H1 (cell line): ENCODE measurements around the gene ZMYM2. TPM values are rescaled to one million over a fixed set of nuclear protein-coding genes. Genes with fewer than 3 reads are reported as not detected.

Experiments
- CTCF ChIA-PET: fragments of 300-600 bp; sonication (Branson Sonifier 250); formaldehyde crosslinking; loops from one replicate; lab custom pipeline; 2021; ENCODE audit not compliant: partially characterized antibody; lab: Charles Lee
- POLR2A ChIA-PET: fragments of 300-600 bp; sonication (Branson Sonifier 250); formaldehyde crosslinking; loops from one replicate; lab custom pipeline; 2021; ENCODE audit warnings: inconsistent platforms; ENCODE audit not compliant: partially characterized antibody; lab: Charles Lee
- DNase-seq, 2 experiments: peaks; one replicate each; pipeline versions ENCODE4 v3.0.0 to v3.0.0-alpha.2; 2010 to 2022; ENCODE audit warnings: low spot score in 2 of 2, low read depth in 1 of 2, mixed read lengths in 1 of 2
- FAIRE-seq: peaks from 2 replicates; lab custom pipeline; 2011; peaks lifted over from hg19 to GRCh38; lab: Jason Lieb, UNC
- H2AFZ ChIP-seq: 2 replicates; pipeline ENCODE4 v1.8.1; 2012; ENCODE audit warnings: low read length, inconsistent platforms
- H2AK5ac ChIP-seq: 2 replicates; pipeline ENCODE4 v1.6.1; 2013; ENCODE audit warnings: low read depth, low read length
- H2BK120ac ChIP-seq: replicated peaks from 2 replicates; pipeline ENCODE3; 2013; ENCODE audit warnings: low read depth, low read length, inconsistent platforms
- H2BK12ac ChIP-seq: 2 replicates; pipeline ENCODE4 v1.6.1; 2013; ENCODE audit warnings: low read depth, low read length
- H2BK15ac ChIP-seq: 2 replicates; pipeline ENCODE4 v1.6.1; 2013; ENCODE audit warnings: low read length
- H2BK20ac ChIP-seq: 2 replicates; pipeline ENCODE4 v1.6.1; 2013; ENCODE audit warnings: low read length
- H2BK5ac ChIP-seq: 2 replicates; pipeline ENCODE4 v1.6.1; 2013; ENCODE audit warnings: low read depth, low read length
- H3K14ac ChIP-seq: 2 replicates; pipeline ENCODE4 v1.6.1; 2013; ENCODE audit warnings: inconsistent platforms; ENCODE audit not compliant: insufficient read length
- H3K18ac ChIP-seq: 2 replicates; pipeline ENCODE4 v1.6.1; 2013; ENCODE audit warnings: low read length; ENCODE audit errors: extremely low read depth
- H3K23ac ChIP-seq: 2 replicates; pipeline ENCODE4 v1.6.1; 2013; ENCODE audit warnings: inconsistent platforms; ENCODE audit not compliant: insufficient read length
- H3K23me2 ChIP-seq: 2 replicates; pipeline ENCODE4 v1.6.1; 2013; ENCODE audit warnings: low read depth, low read length
- H3K27ac ChIP-seq: 2 replicates; pipeline ENCODE4 v1.6.1; 2011; ENCODE audit warnings: low read depth, low read length, inconsistent platforms
- H3K27me3 ChIP-seq, 4 experiments: replicated peaks in 1 of 4; 1 replicate in 1 of 4; 2 replicates in 3 of 4; pipeline versions ENCODE4 v1.6.1 to v1.8.1; 2011 to 2013; ENCODE audit warnings: low read length in 3 of 4, mild to moderate bottlenecking in 3 of 4, inconsistent platforms in 2 of 4, mixed read lengths in 2 of 4, moderate library complexity in 1 of 4; ENCODE audit not compliant: control insufficient read depth in 3 of 4, insufficient read depth in 3 of 4; ENCODE audit errors: extremely low read depth in 1 of 4
- H3K36me3 ChIP-seq, 4 experiments: 2 replicates each; pipeline versions ENCODE4 v1.6.1 to v1.8.1; 2011 to 2013; ENCODE audit warnings: mild to moderate bottlenecking in 4 of 4, low read length in 3 of 4, moderate library complexity in 2 of 4, control low read depth in 1 of 4, inconsistent platforms in 1 of 4; ENCODE audit not compliant: insufficient read depth in 4 of 4, control insufficient read depth in 2 of 4
- H3K4ac ChIP-seq: replicated peaks from 2 replicates; pipeline ENCODE3; 2013; ENCODE audit warnings: low read length, low read depth, mixed read lengths, inconsistent platforms; ENCODE audit not compliant: insufficient read length
- H3K4me1 ChIP-seq, 4 experiments: replicated peaks in 1 of 4; 1 replicate in 1 of 4; 2 replicates in 3 of 4; pipeline versions ENCODE4 v1.6.1 to v1.8.1; 2011 to 2013; ENCODE audit warnings: low read length in 3 of 4, inconsistent platforms in 2 of 4, mixed read lengths in 1 of 4; ENCODE audit not compliant: insufficient read depth in 4 of 4, control insufficient read depth in 3 of 4
- H3K4me2 ChIP-seq, 2 experiments: 2 replicates each; pipeline versions ENCODE4 v1.6.1 to v1.8.1; 2011 to 2013; ENCODE audit warnings: low read depth in 2 of 2, low read length in 2 of 2, control low read depth in 1 of 2, inconsistent platforms in 1 of 2, mild to moderate bottlenecking in 1 of 2; ENCODE audit not compliant: insufficient read depth in 1 of 2
- H3K4me3 ChIP-seq, 4 experiments: fragments of 200-600, 300-600 bp in 1 of 4; sonication (generic), shearing (Covaris generic), sonication (Bioruptor Twin) in 1 of 4; 2 replicates each; pipeline versions ENCODE4 v1.5.1 to v1.8.1; 2011 to 2016; ENCODE audit warnings: low read length in 4 of 4, low read depth in 3 of 4, control low read depth in 2 of 4, inconsistent platforms in 2 of 4, mild to moderate bottlenecking in 2 of 4, mixed read lengths in 1 of 4, moderate library complexity in 1 of 4; ENCODE audit not compliant: insufficient read depth in 2 of 4; ENCODE audit errors: extremely low read depth in 1 of 4
- H3K56ac ChIP-seq: replicated peaks from 2 replicates; pipeline ENCODE3; 2013; ENCODE audit warnings: low read depth, mild to moderate bottlenecking, mixed read lengths, low read length, inconsistent platforms; ENCODE audit not compliant: insufficient read length
- H3K79me1 ChIP-seq: 2 replicates; pipeline ENCODE4 v1.6.1; 2013; ENCODE audit warnings: low read depth, low read length, control low read depth
- H3K79me2 ChIP-seq, 2 experiments: 2 replicates each; pipeline versions ENCODE4 v1.6.1 to v1.8.1; 2012 to 2013; ENCODE audit warnings: low read length in 2 of 2, mild to moderate bottlenecking in 2 of 2, inconsistent platforms in 1 of 2; ENCODE audit not compliant: insufficient read depth in 2 of 2, control insufficient read depth in 1 of 2
- H3K9ac ChIP-seq, 4 experiments: replicated peaks in 1 of 4; 1 replicate in 1 of 4; 2 replicates in 3 of 4; pipeline versions ENCODE4 v1.6.1 to v1.8.1; 2011 to 2013; ENCODE audit warnings: low read depth in 3 of 4, low read length in 3 of 4, control low read depth in 2 of 4, mild to moderate bottlenecking in 2 of 4, moderate library complexity in 2 of 4, inconsistent platforms in 1 of 4; ENCODE audit errors: extremely low read depth in 1 of 4
- H3K9me3 ChIP-seq, 2 experiments: 2 replicates each; pipeline versions ENCODE4 v1.6.1 to v1.8.1; 2012 to 2013; ENCODE audit warnings: mild to moderate bottlenecking in 2 of 2, moderate library complexity in 2 of 2, control low read depth in 1 of 2, inconsistent platforms in 1 of 2, low read depth in 1 of 2, low read length in 1 of 2, mixed read lengths in 1 of 2; ENCODE audit not compliant: insufficient read depth in 2 of 2
- H4K20me1 ChIP-seq, 2 experiments: replicated peaks in 1 of 2; 2 replicates each; pipeline versions ENCODE3 to v1.8.1; 2011 to 2013; ENCODE audit warnings: inconsistent platforms in 2 of 2, low read length in 2 of 2, mild to moderate bottlenecking in 1 of 2; ENCODE audit not compliant: insufficient read depth in 2 of 2, control insufficient read depth in 1 of 2
- H4K5ac ChIP-seq: 2 replicates; pipeline ENCODE4 v1.6.1; 2013; ENCODE audit warnings: low read length, low read depth, mixed read lengths, inconsistent platforms; ENCODE audit not compliant: insufficient read length
- H4K8ac ChIP-seq: 2 replicates; pipeline ENCODE4 v1.8.0; 2013; ENCODE audit warnings: mild to moderate bottlenecking, moderate library complexity, low read length, inconsistent platforms; ENCODE audit not compliant: insufficient read depth; ENCODE audit errors: extremely low read depth
- H4K91ac ChIP-seq: replicated peaks from 2 replicates; pipeline ENCODE3; 2013; ENCODE audit warnings: low read length, mixed read lengths, inconsistent platforms; ENCODE audit not compliant: insufficient read length
- CREB1 ChIP-seq: IDR thresholded peaks from 2 replicates; pipeline ENCODE4 v1.6.1; 2012; ENCODE audit warnings: inconsistent platforms
- FOSL1 ChIP-seq: IDR thresholded peaks from 2 replicates; pipeline ENCODE4 v1.6.1; 2011; ENCODE audit warnings: mild to moderate bottlenecking, low read depth, low read length, moderate library complexity; ENCODE audit not compliant: insufficient read depth
- NANOG ChIP-seq: IDR thresholded peaks from 2 replicates; pipeline ENCODE4 v1.6.1; 2011; ENCODE audit warnings: low read length, low read depth, mild to moderate bottlenecking, inconsistent platforms; ENCODE audit not compliant: insufficient read depth, poor library complexity, severe bottlenecking
- RAD21 ChIP-seq, 2 experiments: IDR thresholded peaks in 1 of 2; conservative IDR thresholded peaks in 1 of 2; 2 replicates each; pipeline ENCODE4 v1.6.1; 2011; ENCODE audit warnings: low read depth in 2 of 2, low read length in 2 of 2, improper control_type of control experiment in 1 of 2, inconsistent platforms in 1 of 2, mild to moderate bottlenecking in 1 of 2, moderate library complexity in 1 of 2
- RBBP5 ChIP-seq: IDR thresholded peaks from 2 replicates; pipeline ENCODE4 v1.7.1; 2012; ENCODE audit warnings: low read depth, mild to moderate bottlenecking, inconsistent platforms, low read length, moderate library complexity, borderline replicate concordance
- RNF2 ChIP-seq: fragments of 200-900, 300-1000 bp; sonication (generic); IDR thresholded peaks from 2 replicates; pipeline ENCODE4 v1.7.1; 2016; ENCODE audit warnings: borderline replicate concordance, low read depth, mild to moderate bottlenecking, antibody characterized with exemption, low read length; ENCODE audit not compliant: poor library complexity, severe bottlenecking; ENCODE audit errors: missing control alignments
- SAP30 ChIP-seq: fragments of 300-600 bp; sonication (generic); IDR thresholded peaks from 2 replicates; pipeline ENCODE4 v1.7.1; 2012; ENCODE audit warnings: low read length, moderate library complexity, mild to moderate bottlenecking, inconsistent platforms; ENCODE audit not compliant: insufficient read depth, insufficient replicate concordance
- TAF7 ChIP-seq: optimal IDR thresholded peaks from 2 replicates; pipeline ENCODE3; 2011; ENCODE audit warnings: low read depth, mild to moderate bottlenecking, inconsistent platforms, low read length, moderate library complexity, borderline replicate concordance
- WGBS, 2 experiments: shearing (Covaris generic) in 1 of 2; methylation state at CpG; one replicate each; pipeline versions ENCODE4 v1.1.6 to v1.1.7; 2013 to 2015; ENCODE audit warnings: low lambda C conversion rate in 2 of 2, mixed read lengths in 2 of 2, inconsistent platforms in 1 of 2, low coverage in 1 of 2, missing lambda C conversion rate in 1 of 2; ENCODE audit not compliant: insufficient replicate concordance in 2 of 2, insufficient coverage in 1 of 2, insufficient read length in 1 of 2; ENCODE audit errors: extremely low coverage in 1 of 2, missing lambda C conversion rate in 1 of 2; 5-methylcytosine and 5-hydroxymethylcytosine counted together
- polyA plus RNA-seq, 7 experiments: library from polyadenylated mRNA; depleted of rRNA in 3 of 7; stranded (reverse) in 5 of 7; unstranded in 2 of 7; fragments of >200 nt in 5 of 7; fragments of 200-250 nt in 2 of 7; gene quantifications; 1 replicate in 5 of 7; 2 replicates in 1 of 7; 4 replicates in 1 of 7; pipeline versions ENCODE4 v1.2.1 to v1.2.3, GENCODE V29; 2011 to 2013; ENCODE audit warnings: missing spikeins in 2 of 7, mixed read lengths in 2 of 7
- total RNA-seq: library from RNA; stranded (reverse); fragmentation: NEBNext Ultra II Directional; extraction: Animal tissue kit (Norgen Biotek cat#: 25700); gene quantifications from 2 replicates; pipeline ENCODE4 v1.2.1, GENCODE V29; 2021

Gene ZMYM2
- total and polyA plus RNA-seq, 2 of the 8 experiments (the other 6 are each of a cell fraction or from before 2014, with no cell fraction given) = 41.2 to 159 TPM

DNA sequence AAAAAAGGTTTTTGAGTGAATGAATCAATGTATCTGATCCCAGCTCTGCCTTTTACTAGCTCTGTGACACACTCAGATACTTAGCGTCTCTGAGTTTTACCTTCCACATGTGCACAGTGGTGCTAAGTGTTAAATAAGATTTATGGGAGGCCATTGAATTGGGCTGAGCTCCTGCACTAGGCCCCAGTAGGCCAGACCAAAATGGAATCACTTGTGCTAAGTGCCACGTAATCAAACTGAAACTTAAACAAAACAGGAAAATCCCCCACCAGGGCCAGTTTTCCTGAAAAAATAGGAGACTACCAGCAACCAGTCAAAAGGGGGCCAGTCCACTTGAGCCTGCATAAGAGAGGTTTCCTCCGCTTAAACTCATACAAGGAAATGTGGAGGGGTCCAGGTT lies 161.4 kb downstream of the ZMYM2 start:
- Histone ChIP-seq H3K23me2 (peaks cover 7% of the 10 kb centered on the region; the same call in 1 of the 2 replicates), H2BK15ac (no peak overlapping the region), H4K5ac (no peak overlapping the region), H3K18ac (no peak overlapping the region), H2BK20ac (no peak overlapping the region), H4K91ac (no peak overlapping the region), H3K27ac (no peak overlapping the region; the same call in 1 of the 2 replicates), H3K56ac (no peak overlapping the region), H3K4me2 (peak overlapping the region in 1 of 2 experiments; percentile 68; a peak in 2 of 4 replicates), H3K9me3 (no peaks in the 10 kb centered on the region), H3K27me3 (no peaks in the 10 kb centered on the region; a peak in 2 of 7 replicates), H3K14ac (no peak overlapping the region), H3K79me2 (no peaks in the 10 kb centered on the region), H2AFZ (no peak overlapping the region), H2BK12ac (no peak overlapping the region), H3K23ac (no peak overlapping the region), H2BK120ac (no peak overlapping the region), H2BK5ac (no peak overlapping the region), H4K8ac (no peak overlapping the region), H3K4ac (no peak overlapping the region), H3K79me1 (no peaks in the 10 kb centered on the region), H2AK5ac (no peak overlapping the region), H3K4me3 (no peak overlapping the region; a peak in 1 of 8 replicates), H3K9ac (no peak overlapping the region), H3K4me1 (peaks cover 0 to 13% (median 4%) of the 10 kb centered on the region in 4 experiments), H4K20me1 (no peaks in the 10 kb centered on the region), H3K36me3 (no peaks in the 10 kb centered on the region)
- ChIA-PET CTCF (interaction anchor here (0.7 to 2.3 kb wide), 4 partner anchors 11 to 44 kb away, joined by 3 to 7 read pairs (median 4); no protein-coding TSS in a partner anchor), POLR2A (interaction anchor here (0.7 to 1.2 kb wide), 2 partner anchors 21 to 515 kb away, joined by 3 read pairs; no protein-coding TSS in a partner anchor)
- no peak for DNase-seq
- 81% methylated on average over 3 of the region's 3 CpGs; no CpG with 5 or more reads in 1 of the 2 experiments for WGBS, 2 experiments
- TF ChIP-seq RNF2 (no peak), RAD21 (IDR thresholded peaks at IDR 0.05 in 1 of 2, conservative IDR thresholded peaks at IDR 0.05 in 1 of 2; ENCODE audit: low read depth in 2 of 2, low read length in 2 of 2) (no peak), SAP30 (no peak), RBBP5 (no peak), TAF7 (no peak), CREB1 (no peak), NANOG (no peak), FOSL1 (no peak)
- FAIRE-seq = no peak
